Globus pallidus (tissue), 1 donor: Measurements from ENCODE around the gene SLC12A7.
"Not testable (repeated sequence)": the region's sequence is repeated elsewhere in the genome, so short reads cannot be mapped to it uniquely, and the experiment has no call there.

Experiments
- DNase-seq: peaks from one replicate; pipeline ENCODE4 v3.0.0-alpha.2; 2015; ENCODE audit warnings: low spot score

The SLC12A7 gene

DNA sequence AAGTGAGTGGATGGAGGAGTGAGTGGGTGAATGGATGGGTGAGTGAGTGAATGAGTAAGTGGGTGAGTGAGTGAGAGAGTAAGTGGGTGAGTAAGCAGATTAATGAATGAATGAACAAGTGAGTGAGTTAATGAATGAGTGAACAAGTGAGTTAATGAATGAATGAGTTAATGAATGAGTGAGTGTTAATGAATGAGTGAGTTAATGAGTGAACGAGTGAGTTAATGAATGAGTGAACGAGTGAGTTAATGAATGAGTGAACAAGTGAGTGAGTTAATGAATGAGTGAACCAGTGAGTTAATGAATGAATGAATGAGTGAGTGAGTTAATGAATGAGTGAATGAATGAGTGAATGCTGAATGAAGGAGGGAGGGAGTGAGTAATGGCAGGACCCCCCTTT is 76.9 kb downstream of the SLC12A7 start:
- no peak for DNase-seq

DNA sequence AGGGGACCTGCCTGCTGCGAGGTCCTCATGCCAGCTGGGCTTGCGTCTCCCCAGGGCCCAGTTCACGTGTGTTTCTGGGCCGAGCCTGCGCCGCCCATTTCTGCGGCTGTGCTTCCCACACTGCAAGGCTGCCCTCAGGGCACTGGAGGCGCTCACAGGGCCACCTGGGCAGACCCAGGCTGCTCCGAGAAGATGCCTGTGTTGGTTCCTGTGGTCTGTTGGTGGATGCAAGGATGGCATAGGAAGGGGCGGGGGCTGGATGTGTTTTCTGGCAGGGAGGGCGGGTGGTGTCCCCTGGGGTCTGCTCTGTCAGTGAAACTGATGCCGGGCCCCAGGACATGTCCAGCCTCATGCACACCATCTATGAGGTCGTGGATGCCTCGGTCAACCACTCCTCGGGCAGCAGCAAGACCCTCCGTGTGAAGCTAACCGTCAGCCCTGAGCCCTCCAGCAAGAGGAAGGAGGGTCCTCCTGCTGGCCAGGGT is 77.4 kb downstream of the SLC12A7 start:
- DNase-seq, result no peak

DNA sequence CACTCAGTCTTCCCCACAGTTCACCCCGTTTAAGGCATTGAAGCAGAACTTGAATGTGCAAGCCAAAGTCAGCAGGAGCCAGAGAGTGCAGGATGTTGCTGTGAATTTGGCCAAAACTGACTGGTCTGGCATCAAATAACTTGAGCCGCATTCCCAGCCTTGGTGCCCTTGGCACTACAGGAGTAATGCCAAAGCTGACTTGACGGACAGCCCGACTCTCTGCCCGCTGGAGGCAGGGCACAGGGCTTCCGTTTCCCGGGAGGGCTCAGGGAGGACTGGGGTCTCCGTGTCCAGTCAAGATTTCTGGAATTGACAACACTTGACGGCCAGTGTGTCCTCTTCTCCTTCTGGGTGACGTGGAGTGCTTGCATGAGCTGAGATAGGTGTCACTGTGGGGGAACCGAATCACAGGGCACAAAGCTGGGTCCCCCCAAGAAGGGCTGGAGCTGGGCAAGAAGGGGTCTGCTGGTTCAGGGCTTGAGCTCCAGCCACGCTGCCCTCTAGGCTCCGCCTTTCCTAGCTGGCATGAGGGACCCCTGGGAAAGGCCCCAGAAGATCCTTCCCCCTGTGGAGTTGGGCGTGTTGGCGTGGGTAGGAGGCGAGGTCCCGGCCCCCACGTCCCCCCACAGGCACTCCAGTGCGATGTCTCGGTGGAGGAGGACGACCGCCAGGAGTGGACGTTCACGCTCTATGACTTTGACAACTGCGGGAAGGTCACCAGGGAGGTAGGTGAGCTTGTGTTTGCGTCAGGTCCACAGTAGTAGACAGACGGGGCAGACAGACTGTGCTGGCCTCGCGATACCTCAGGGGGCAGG is 78.0 kb downstream of the SLC12A7 start:
- DNase-seq, result no peak

DNA sequence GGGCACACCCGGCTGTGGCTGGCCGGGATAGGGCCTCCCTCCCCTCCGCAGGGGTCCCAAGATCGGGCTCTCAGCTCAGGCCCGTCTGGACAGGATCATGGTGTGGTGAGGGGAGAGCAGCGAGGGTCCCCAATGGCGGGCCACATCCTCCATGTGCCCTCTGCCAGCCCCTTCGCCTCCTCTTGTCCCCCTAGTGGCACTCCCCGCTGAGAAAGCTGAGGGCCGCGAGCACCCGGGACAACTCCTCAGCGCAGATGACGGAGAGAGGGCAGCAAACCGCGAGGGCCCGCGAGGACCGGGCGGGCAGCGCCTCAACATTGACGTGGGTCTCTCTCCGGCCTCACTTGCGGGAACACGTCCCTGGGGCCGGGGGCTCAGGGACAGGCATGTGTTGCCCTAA is 78.7 kb downstream of the SLC12A7 start:
- no peak for DNase-seq

DNA sequence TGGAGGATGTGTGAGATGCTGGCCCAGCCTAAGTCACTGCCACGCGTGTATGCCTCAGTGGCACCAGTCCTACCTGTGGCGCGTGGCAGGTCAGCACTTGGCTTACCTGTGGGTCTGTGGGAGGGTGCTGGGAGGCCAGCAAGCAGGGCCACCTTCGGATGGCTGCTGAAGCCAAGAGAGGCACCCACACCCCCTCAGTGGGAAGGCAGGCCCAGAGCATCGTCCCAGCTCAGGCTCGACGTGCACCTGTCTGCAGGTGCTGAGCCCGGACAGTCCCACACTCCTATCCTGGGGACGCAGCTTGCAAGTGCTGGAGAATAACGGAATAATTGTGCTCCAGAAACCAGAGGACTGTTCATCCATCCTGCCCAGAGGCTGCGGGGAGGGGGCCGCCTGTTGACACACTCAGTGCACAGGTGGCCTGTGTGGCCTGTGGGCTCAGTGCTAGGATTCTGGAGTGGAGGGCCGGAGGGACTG is 79.3 kb downstream of the SLC12A7 start:
- no peak for DNase-seq

DNA sequence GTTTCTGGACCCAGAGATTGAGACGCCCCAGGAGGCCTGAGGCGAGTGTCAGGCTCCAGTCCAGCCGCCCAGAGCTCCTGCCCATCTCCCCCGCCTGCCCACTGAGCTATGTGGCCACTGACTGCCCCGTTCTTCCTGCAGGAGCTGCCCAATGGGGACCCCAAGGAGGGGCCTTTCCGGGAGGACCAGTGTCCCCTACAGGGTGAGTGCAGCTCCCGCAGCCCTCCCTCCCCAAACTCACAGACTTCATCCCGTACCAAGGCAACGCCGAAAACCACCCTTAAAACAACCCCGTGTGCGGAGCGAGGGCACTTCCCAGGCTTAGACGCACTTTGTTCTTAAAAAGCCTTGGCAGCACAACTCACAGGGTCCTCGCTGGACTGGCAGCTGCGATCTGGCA is 79.9 kb downstream of the SLC12A7 start:
- no peak for DNase-seq

DNA sequence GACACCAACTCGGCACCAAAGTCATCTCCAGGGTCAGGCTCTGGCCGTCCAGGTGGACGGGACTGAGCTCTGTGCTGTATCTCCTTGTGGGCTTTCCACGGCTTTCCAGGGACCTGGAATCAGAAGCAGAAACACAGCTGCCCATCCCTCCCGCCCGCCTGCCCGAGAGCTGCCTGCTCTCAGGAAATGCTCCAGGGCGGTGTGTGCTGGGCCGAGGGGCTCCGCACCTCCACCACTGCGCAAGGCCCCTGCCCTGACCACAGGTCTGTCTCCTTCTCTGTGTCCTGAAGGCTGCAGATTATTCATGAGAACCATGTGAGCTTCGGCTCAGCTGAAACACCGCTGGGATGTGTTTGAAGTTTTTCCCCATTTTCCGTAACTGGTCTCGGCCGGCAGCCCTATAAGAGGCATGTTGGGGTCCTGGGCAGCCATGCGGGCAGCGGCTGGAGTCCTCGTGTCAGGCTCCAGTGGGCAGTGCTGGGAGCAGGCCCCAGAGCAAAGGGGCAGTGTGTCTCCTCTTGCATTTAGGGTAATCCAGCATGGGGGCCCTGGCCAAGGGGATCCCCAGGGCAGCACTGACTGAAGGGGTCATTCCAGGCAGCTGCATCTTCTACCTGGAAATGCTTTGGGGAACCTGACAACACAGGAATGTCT is 80.4 kb downstream of the SLC12A7 start:
- no peak for DNase-seq

DNA sequence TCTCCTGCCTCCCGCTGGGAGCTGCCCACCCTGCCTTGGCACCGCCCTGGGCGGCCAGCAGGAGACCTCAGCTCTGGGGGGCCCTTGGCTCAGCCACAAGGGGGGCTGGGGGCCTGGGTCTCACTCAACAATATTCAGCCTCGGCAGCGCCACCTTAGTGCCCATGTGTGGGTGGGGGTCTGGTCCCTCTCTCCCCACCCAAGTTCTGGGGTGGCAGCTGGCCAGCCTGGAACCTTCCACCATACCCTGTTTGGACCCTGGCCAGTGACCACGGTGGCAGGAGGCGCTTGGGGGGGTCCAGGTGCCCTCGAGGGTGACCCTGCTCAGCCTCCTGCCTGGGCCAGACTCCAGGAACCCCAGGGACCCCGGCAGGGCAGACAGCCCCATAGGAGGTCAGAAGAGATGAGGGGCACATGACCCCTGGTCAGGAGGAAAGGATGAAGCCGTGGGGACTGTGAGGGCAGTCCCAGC is 81.0 kb downstream of the SLC12A7 start:
- DNase-seq, result no peak

DNA sequence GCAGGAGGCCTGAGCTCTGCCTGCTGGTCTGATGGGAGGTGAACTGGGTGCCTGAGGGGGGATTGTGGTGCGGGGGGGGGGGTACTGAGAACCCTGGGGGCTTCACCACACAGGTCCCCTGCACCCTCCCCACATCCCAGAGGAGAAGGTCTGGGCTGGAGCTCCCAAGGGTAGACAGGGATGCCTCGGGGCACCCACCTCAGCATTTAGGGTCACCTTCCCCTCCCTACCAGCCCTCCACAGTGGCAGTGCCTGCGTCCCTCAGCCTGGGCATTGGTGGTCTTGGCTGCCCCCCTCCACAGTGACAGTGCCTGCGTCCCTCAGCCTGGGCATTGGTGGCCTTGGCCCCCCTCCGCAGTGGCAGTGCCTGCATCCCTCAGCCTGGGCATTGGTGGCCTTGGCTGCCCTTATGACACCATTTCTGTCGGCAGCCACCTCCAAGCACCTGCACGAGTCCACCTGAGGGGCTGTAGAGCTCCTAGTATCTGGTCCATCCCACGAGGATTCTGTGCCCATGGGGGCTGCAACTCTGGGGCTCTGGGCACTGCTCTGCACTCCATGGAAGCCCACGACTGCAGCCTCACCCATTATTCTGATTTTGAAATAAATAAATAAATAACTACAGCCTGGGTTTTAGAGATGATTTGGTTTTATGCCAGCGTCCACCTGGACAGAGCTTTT is 81.8 kb downstream of the SLC12A7 start:
- DNase-seq, result no peak

DNA sequence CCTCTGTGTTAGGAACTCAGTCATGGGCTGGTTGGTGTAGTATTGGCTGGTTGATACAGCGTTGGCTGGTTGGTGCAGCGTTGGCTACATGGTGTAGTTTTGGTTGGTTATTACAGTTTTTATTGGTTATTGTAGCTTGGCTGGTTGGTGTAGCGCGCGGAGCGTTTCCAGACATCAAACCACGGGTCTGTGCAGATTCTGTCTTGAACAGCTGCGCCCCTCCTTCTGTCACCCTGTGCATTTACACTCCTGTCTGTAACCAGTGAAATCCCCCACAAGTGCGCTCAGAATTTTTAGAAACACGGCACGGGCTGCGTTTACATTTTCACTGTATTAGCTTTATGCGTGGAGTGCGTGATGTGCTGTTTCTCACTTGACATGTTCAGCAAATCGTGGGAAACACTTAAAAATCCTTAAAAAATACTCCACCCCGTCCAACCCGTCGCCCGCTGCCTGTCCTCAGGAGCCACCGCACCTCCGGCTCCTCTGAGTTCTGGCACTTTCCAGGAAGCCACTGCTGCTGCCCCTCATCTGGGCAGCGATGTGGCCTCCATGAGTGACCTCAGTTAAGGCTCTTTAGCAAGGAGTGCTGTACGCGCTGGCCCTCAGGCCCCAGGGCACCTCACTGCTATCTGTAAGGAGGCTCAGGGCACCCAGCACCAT is 82.5 kb downstream of the SLC12A7 start:
- no peak for DNase-seq

DNA sequence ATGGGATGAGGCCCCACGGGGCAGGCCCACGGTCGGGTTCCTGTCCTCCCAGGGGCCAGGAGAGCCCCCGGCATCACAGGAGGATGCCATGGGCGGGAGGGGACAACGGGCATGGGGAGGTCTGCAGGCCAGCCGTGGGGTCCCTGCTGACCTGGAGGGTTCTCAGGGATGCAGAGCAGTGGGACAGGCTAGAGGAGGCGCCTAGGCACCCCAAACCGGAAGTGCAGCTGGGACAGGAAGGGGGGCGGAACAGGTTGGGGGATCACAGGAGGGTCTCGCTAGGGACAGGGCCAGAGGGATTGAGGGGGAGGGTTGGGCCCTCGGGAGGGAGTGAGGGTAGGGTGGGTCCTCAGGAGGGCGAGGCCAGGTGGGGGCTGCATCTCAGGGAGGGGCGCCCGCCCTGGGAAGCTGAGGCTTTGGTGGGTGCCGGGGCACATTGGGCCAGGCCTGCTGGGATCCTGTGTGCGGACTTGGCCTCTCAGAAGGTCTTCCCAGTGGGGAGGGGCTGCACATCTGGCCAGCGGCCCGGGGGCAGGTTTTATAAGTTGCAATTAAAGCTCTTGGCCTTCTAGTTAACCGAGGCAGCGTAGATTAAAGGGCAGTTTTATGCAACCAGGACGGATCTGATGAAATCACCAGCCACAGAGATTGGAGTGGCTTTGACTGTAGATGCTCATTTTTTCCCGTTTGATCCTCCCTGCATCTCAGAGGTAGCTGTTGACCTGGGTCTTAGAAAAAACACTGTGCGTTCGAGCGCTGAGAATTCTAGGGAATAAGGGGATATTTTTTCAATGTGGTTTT is 83.2 kb downstream of the SLC12A7 start:
- no peak for DNase-seq

DNA sequence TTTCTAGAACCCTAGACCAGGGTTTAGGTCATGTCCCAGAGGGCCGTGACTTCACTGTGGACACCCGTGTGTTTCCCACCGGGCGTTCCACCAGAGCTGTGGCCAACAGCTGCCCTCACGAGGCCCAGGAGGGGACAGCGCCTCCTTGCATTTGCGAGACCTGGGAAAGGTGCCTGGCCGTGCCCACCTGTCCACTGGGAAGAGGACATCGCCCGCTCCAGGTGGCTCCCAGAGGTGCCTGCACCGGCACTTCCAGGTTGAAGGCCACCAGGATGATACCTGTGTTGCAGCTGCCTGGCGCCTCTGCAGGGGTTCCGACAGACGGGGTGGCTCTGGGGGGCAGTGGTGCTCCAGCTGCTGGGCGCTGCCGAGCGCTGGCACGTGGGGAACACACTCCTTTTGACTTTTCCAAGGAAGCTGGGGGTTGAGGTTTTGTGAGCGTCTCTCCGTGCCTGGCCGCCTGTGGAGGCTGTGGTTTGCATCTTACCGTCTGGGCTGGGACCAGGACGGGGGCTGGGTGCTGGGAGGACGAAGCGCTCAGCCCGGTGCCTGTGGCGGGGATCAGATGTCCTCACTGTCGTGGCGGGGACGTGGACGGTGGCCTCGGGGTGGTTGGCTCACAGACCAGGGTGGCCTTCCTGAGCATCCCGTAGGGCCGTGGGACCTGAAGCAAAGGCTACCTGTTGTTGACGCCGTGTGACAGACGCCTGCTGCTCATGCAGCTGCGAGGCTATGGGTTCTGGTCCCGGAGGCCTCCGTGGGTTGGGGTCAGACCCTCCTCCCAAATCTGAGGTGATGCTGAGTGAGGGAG is 84.0 kb downstream of the SLC12A7 start:
- no peak for DNase-seq

DNA sequence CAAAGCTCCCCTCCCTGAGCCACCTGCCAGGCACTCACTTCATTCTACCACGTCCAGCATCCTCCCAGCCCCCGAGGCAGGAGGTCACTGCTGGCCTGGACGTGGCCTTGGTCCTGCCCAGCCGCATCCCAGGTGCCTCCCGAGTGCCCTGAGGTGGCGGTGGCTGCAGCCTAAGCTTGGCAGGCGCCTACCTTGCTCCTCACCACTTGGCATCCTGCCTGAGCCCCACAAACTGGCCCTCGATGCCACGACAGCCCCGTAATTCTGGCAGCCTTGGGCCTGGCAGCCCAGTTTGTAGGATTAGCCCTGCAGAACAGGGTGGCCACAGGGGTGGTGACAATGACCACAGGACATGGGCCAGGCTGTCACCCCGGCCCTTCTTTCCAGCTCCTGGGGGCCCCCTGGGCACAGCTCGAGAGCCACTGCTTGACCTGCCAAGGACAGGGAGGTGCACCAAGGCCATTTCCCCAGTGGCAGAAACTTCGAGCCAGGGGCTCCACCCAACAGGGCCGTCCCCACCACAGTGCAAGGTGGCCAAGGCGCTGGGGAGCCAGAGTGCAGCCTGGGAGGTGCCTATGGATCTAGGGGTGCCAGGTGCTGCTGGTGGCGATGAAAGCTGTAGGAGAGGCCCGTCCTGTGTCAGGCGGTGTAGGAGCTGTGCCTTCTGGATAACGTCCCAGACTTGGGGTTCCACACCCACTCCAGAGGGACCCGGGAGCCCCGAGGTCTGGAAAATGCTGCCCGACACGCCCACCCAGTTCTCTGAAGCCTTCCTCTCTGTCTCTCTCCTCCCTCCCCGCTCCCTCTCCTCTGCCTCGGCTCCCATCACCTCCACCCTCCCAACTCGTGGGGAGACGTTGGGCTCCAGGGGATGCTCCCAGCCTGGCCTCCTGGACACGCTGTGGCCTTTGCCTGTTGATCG is 84.9 kb downstream of the SLC12A7 start:
- DNase-seq, result no peak

DNA sequence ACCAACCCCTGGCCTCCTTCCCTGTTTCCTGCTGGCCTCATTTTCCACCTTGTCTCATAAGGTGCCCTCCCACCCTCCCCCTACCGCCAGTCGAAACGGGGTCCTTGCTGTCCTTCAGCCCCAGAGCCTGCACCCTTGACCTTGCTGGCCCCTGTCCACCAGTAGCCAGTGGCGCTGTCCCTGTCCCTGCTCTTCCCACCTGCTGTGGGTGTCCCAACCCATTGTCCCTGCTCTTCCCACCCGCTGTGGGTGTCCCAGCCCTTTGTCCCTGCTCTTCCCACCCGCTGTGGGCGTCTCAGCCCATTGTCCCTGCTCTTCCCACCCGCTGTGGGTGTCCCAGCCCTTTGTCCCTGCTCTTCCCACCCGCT is 89.9 kb downstream of the SLC12A7 start:
- not testable (repeated sequence) for DNase-seq

DNA sequence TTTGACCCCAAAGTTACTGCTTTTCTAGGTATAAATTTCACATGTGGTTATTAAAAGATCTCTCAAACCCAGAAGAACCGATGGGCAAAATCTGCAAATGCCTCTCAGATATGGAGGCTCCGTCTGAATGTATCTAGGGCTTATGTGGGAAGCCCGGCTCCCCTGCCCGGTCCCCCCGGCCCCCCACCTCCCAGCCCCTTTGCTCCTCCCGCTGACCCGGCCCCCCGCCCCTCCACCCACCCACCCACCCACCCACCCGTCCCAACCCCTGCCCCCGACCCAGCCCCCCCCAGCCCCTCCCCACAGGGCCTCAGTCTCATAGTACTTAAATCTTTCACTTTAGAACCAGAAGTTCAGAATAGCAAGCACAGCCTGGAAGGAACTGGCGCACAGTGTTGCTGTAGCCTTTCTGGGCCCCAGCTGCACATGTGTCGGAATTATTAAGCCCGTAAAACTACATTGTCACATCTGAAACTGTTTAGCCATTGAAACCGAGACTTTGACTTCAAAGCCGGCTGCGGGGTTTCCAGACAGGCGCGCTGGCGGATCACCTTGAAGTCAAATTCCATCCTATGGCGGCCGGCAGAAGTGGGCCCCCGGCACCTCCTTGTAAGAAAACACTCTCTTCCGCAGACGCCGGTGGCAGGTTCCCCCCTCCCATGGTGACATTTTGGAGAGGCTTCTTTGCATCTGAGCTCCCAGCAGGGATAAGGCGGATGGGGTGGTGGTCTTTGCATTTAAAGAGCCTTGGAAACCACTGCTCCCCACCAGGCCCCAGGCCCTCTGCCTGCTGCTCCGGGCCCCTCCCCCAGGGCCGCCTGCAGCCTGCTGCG is 90.5 kb downstream of the SLC12A7 start:
- DNase-seq, result no peak

DNA sequence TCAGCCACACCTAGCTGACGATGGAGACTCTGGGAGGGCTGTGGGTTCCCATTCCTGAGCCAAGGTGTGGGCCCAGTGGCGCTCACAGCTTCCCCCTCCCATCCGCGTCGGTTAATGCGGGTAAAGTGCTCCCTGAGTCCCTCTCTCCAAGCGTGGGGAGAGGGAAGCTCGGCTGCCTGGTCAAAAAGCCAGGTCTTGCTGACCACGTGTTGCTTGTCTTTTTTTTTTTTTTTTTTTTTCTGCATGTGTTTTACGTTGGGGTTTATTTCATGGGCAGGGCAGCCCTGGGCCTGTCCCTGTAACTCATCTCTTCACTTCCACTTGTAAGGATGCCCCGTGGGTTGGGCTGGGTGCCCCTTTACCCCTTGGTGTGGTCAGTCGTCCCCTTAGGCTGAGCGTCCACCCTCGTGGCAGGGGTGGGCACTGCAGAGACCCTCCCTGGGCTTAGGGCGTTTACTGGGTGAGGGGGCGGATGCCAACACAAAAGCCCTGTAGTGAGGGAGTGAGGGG is 91.4 kb downstream of the SLC12A7 start:
- no peak for DNase-seq

DNA sequence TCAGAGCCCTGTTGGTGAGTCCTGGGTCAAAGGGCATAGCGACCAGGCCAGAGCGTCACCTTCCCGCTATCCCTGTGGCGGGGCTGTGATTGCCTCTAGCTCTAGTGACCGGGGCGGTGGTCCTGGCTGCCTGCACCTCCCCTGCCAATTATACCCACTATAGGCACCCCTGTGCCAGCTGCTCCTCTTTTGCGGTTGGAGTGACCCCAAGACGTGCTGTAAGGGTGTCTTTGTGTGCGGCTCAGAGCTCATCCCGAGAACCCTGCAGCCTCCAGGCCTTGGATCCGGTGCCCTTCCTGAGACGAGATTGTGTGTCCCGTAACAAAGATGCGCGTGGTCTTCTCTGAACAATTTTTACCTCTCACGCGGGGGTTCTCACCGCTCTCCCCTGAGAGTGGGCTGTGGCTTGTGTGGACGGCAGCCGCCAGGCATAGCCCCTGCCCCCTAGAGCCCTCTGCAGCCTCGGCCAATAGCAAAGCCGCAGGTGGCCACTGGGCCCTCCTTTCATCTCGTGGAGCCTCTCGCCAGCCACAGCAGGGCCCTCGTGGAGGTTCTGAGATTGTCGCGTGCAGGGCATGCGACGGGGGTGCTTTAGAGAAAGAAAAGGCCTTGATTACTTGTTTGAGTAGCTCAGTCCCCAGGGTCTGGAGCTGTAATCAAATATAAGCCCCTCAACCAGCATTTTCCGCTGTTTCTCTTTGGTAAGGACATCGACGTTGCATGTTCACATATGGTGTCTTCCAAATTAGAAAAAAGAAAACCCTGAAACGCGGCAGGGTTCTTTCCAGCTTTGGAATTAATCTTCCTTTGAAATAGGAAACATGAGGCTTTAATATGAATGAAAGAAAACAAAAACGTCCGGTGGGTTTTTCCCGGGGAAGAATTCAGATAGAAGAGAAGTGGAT is 92.6 kb downstream of the SLC12A7 start:
- DNase-seq, result no peak
